Activated CD8-positive, alpha-beta memory T cell treated with anti-CD3 and anti-CD28 coated beads, Interleukin-2, amount 50 U/mL, for 24 hours (primary cell): ENCODE data around the gene UBE2V1.
"Not testable (repeated sequence)": the region's sequence is repeated elsewhere in the genome, so short reads cannot be mapped to it uniquely, and the experiment has no call there.

Experiments
- DNase-seq: peaks from one replicate; pipeline ENCODE4 v3.0.0-alpha.2; 2020; ENCODE audit errors: extremely low read depth

UBE2V1 gene

DNA sequence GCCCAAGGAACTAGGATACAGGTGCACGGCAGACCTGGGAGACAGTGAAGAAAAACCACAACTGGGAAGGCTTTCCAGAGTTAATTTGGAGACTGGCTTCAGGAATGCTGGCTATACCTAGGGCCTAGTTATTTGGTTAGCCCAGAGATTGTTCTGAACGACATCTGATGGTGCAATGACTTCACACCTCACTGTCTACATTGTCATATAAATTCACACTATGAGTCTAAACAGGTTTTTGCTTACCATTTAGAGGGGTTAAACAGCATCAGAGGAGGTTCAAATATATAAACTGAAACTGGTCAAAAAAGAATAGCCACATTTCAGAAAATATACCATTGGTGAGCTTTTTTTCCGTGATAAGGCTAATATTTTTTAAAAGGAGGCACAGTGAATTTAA lies 16.7 kb downstream of the UBE2V1 start:
- no peak for DNase-seq

GRCh38 chr20:50095476-50096078 lies 17.4 kb downstream of the UBE2V1 start:
- DNase-seq, result no peak

GRCh38 chr20:50094522-50094921 lies 18.4 kb downstream of the UBE2V1 start:
- DNase-seq, result no peak

DNA sequence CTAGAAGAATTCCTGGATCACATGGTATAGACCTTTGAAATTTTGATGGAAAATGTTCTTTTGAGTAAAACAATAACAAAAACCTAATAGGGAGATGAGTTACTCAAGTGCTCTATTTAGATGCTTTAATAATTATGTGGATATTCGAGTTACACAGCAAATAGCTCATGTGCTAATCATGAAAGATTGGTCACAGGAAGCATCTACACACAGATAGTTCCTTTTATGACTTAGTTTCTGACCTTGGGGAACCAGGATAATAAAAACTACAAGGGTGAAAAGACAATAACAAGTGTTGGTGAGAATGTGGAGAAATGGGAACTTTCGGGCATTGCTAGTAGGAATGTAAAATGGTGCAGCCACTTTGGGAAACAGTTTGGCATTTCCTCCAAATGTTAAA lies 19.7 kb downstream of the UBE2V1 start:
- no peak for DNase-seq

GRCh38 chr20:50092436-50092835 lies 20.5 kb downstream of the UBE2V1 start:
- no peak for DNase-seq

DNA sequence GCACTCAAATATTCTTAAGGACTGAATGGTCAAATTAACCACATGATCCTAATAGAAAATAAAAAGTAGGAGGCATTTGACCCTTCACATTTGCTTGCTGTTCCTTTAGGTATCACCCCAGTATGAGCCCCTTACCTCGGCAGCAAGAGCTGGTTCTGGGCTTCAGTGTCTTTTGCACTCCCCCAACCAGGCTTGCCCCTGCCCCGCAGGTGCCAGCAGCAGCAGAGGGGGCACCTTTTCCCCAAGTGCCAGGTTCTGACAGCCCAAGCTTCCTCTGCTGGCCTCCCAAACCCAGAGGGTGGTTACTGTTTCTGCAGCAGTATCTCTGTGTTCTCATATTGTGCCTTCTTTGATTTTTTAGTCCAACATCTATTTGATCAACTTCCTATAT lies 23.2 kb downstream of the UBE2V1 start:
- DNase-seq, result no peak

DNA sequence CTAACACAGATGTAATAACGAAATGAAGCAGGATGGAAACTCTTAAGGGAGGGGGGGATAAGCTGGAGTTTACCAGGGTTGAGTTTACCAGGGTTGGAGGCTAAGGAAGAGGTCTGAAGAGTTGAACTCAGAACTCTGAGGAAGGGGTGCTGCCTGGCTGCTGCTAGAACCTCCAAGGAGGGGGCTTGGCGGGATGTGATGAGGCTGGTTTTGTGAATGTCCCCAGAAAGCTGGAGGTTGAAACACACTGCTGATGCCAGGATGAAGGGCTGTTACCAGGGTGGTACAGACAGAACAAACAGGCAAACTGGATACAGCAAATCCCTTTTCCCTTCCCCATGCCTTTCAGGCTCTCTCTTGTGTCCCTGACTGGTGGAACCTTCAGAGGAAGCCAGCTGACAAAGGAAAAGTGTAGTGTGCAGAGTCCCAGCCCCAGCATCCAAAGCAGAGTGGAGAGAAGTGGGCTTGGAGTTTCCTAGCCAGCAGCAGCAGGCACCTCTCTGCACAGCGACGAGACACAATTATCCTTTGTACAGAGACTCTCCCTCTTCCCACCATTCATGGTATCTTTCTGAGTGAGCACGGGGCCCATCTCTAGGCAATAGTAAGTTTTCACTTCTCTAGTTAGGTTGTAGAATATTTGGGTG lies 23.7 kb downstream of the UBE2V1 start:
- DNase-seq, result no peak

- DNase-seq, result no peak
Observed at GRCh38 chr20:50088022-50088421, 24.9 kb downstream of the UBE2V1 start.

- no peak for DNase-seq
Observed at GRCh38 chr20:50085481-50086365, 27.2 kb downstream of the UBE2V1 start.

GRCh38 chr20:50085146-50085480 lies 27.8 kb downstream of the UBE2V1 start:
- DNase-seq, result no peak

DNA sequence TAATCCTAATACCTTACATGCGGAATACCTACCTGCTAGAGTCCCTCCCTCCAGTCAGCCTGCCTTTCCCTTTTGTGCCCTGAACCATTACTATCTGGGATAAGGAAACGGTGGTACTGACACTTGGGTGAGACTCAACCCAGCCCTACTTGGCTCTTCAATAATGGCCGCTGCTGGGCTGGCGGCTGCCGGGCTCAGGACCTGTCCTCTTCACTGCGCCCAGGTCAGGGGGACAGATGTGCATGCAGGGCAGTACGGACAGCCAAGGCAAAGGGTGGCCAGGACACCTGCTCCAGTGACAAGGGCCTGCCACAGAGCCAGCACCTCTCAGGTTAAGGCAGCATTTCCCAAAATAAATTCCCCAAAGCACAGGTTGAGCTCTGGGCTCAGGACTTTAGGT lies 29.9 kb downstream of the UBE2V1 start:
- DNase-seq, result no peak

DNA sequence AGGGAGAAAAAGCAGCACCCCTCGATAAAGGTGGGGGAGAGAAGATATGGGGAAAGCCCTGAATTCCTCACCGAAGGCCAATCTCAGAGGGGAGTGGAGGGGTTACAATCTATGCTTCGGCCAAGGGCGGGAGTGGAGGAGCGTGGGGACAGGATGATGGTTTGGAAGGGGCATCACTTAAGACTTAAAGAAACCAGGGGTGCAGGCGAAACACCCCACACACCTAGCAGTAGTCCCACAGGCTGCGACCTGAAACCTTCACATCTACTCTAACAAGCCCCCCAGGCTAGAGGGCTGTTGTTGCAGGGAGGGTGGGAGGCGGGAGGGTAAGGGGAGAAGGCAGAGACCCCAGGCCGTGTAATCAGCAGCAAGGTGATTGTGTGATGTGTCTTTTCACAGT lies 30.9 kb downstream of the UBE2V1 start:
- DNase-seq, result not testable (repeated sequence)

- no peak for DNase-seq
Observed at GRCh38 chr20:50077818-50078601, 34.9 kb downstream of the UBE2V1 start.

- no peak for DNase-seq
Observed at GRCh38 chr20:50073500-50073899, 39.5 kb downstream of the UBE2V1 start.

- DNase-seq, result peak; percentile 78
Observed at GRCh38 chr20:50071039-50071888, 41.7 kb downstream of the UBE2V1 start.

DNA sequence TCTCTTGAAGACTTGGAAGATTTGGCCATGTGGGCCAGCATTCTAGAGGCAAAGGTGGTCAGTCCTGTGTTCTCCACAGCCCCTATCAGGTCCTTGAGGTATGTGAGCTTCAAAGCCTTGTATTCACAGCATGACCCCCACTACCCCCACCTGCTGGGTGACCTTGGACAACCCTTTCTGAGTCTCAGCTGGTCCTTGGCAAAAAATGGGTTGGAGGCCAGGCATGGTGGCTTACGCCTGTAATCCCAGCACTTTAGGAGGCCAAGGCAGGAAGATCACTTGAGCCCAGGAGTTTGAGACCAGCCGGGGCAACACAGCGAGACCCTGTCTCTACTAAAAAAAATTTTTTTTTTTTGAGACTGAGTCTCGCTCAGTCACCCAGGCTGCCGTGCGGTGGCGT lies 42.6 kb downstream of the UBE2V1 start:
- no peak for DNase-seq

DNA sequence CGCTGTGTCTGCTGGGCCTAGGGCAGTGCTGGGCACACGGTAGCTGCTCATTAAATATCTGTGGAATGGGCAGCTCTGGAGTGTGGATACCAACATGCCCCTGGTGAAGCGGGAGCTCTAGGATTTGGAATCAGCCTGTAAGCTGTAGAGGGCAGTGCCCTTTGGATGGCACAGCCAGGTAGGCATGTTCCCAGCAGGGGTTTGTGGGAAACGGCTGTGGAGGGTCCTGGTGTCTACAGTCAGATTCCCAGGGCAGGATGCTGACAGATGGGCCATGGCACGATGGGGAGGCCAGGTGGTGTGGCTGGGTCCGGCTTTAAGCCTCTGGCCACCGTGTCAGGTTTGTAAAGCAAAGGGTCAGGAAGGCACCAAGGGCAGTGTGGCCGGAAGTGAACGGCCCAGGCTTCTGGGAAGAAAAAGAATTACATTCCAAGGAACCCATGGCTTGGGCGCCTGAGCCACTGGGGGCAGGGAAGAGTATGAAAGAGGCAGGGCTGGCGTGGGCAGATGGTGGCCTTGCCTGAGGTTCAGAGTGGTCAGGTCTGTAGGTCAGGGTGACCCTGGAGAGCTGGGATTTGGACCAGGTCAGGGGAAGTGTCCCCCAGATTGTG lies 44.8 kb downstream of the UBE2V1 start:
- DNase-seq, result no peak

GRCh38 chr20:50067461-50067860 lies 45.5 kb downstream of the UBE2V1 start:
- DNase-seq, result no peak

DNA sequence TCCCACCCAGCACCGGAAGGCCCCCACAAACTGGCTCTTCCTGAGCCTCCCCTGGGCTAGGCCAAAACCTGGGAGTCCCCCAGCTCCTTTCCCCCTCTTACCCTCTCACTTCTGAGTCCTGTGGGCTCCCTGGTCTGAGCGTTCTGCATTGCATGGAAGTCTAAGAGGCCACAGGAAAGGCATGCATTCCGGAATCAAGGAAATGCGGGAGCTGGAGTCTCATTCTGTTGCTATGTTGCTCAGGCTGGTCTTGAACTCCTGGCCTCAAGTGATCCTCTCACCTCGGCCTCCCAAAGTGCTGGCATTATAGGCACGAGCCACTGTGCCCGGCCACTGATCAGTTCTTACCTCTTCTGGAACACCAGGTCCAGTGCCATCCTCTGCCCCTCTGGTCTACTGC lies 45.9 kb downstream of the UBE2V1 start:
- no peak for DNase-seq

- no peak for DNase-seq
Observed at GRCh38 chr20:50066161-50066834, 46.7 kb downstream of the UBE2V1 start.

GRCh38 chr20:50065325-50065615 lies 47.7 kb downstream of the UBE2V1 start:
- DNase-seq, result no peak
